Pulmonary artery endothelial cell (primary cell): ENCODE results near the gene DCAF6. TPM values are rescaled to one million over a fixed set of nuclear protein-coding genes. Genes with fewer than 3 reads are reported as not detected.
"Not testable (repeated sequence)": the region's sequence is repeated elsewhere in the genome, so short reads cannot be mapped to it uniquely, and the experiment has no call there.

Source experiments
- DNase-seq: peaks from one replicate; pipeline ENCODE4 v3.0.0-alpha.2; 2011; ENCODE audit warnings: low read depth, low spot score
- total RNA-seq: library from RNA; depleted of rRNA; stranded (reverse); fragments of >200 nt; gene quantifications from 2 replicates; pipeline ENCODE4 v1.2.3, GENCODE V29; 2014

Gene DCAF6
- total RNA-seq, 1 donor from 2014 or later, result 49.9 TPM

DNA sequence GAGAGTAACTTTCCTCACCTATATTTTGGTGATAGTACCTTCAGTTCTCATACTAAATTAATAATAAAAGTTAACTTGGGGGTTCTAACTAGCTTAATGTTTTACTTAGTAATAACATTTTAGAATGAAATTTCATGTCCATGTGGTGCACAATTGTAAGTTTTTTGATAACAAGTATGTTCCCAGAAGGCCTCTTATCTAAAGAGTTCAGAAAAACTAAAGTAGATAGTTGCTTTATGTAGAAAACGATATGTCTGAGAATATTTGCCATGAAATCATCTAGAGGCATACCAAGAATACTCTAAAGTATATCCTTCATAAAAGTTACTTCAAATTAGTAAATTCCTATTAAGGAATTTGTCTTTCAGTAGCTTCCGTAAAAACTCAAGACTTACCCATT lies 12.4 kb upstream of the DCAF6 start:
- DNase-seq, result no peak

- no peak for DNase-seq
Observed at GRCh38 chr1:167924543-167925231, 11.8 kb upstream of the DCAF6 start.

GRCh38 chr1:167926486-167926997 lies 9.9 kb upstream of the DCAF6 start:
- no peak for DNase-seq

DNA sequence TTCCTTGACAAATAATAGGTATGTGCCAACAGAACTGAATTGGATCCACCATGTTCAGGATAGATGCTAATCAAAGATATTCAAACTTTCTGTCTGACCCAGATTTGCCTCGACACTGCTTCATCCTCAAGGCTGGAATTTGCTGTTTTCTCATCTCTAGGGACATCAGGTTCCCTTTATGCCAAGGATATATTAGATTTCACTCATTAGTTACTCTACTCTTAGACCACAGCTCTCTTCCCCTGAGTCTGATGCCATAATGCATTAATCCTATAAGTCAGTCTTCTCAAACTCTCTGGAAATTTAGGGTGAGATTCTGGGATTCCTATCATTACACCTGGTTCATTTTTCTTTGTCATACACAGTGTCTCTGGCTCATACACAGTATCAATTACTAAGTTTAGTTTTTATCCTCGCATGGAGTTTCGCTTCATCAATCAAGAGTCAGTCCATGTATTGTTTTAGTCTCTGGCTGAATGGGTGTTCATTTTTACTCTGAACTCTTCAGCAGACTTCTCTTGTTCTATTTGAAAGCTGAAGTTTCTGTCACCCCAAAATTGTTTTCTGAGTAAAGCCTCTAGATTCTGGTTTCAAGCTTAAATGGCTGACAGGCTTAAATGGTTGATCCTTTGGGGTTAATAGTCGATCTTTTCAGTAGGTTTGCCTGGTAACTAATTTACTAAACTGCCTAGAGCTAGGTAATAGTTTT lies 9.3 kb upstream of the DCAF6 start:
- no peak for DNase-seq

- DNase-seq, result no peak
Observed at GRCh38 chr1:167928457-167928852, 8.0 kb upstream of the DCAF6 start.

- not testable (repeated sequence) for DNase-seq
Observed at GRCh38 chr1:167928919-167929318, 7.6 kb upstream of the DCAF6 start.

- no peak for DNase-seq
Observed at GRCh38 chr1:167929725-167930124, 6.8 kb upstream of the DCAF6 start.

DNA sequence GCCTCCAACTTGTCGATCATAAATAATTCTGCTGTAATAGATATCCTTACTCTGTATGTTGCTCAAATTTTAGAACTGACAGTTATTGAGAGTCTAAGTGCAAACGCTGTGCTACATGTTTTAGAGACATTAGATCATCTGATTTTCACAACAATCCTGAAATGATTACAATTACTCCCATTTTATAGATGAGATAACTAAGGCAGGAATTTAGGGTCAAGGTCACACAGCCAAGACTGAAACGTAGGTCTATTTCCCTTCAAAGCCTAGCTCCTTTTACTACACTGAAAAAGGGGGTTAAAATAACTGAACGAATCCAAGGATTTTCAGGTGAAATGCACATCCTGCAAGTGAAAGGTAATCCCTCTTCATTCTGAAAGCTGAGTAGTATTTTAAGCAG lies 2.7 kb upstream of the DCAF6 start:
- DNase-seq, result no peak

- no peak for DNase-seq
Observed at GRCh38 chr1:167934426-167935215, 1.9 kb upstream of the DCAF6 start.

DNA sequence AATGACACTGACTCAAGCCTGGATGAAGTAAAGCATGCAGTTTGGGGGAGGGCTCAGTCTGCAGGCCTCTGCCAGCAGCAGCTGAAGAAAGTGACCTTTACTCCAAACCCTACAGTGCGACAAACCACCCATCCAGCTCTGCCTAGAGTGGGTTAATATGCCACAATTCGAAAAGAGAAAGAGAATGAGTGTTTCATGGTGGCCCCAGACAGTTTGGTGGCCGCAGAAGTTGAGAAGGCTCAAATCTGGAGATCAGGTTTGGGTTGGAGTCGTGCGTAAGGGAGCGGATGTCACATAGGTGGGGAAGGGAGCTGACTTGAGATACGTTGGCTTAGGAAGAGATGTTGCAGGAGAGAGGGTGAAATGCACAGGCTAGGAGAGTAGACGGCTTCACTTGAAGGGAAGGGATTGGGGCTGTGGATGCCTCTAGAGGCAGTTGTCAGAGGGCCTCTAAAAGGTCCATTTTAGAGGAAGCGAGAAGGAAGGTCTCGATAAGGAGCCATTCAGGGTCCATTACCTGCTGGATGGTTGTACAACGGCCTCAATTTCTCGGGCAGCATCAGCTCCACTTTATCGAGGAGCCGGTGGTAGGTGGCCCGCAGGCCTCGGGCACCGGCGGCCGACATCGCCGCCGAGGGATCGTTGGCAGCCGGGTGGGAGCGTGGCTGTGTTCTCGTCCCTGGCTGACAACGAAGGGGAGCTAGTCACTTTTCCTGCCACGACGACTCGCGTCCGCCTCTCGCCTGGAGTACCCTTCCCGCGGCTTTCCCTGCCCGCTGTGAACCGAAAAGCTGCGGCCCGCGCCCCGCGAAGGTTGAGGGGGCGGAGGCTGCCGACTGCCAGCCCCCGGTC lies 1.0 kb upstream of the DCAF6 start:
- no peak for DNase-seq

- peak; percentile 7 for DNase-seq
Observed at GRCh38 chr1:167936930-167937708, 636 bp downstream of the DCAF6 start, which contains the start of gene MPC2. Gene MPC2 (minus strand): TSS chr1:167937072. CDS start chr1:167935841, 1,231 bp downstream.

- DNase-seq, result no peak
Observed at GRCh38 chr1:167937709-167938010, 1.2 kb downstream of the DCAF6 start.

- DNase-seq, result no peak
Observed at GRCh38 chr1:167938080-167938636, 1.7 kb downstream of the DCAF6 start.

- DNase-seq, result no peak
Observed at GRCh38 chr1:167940264-167940663, 3.8 kb downstream of the DCAF6 start.

DNA sequence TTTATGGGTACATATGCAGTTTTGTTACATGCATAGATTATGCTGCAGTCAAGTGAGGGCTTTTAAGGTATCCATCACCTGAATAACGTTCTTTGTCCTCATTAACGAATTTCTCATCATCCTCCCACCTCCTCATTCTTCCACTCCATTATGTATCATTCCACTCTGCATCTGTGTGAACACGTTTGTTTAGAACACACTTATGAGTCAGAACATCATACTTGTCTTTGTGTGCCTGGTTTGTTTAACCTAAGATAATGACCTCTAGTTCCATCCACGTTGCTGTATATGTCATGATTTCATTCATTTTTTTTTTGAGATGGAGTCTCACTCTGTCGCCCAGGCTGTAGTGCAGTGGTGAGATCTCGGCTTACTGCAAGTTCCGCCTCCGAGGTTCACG lies 7.1 kb downstream of the DCAF6 start:
- no peak for DNase-seq

GRCh38 chr1:167947733-167948132 lies 11.2 kb downstream of the DCAF6 start:
- no peak for DNase-seq

- DNase-seq, result no peak
Observed at GRCh38 chr1:167949785-167950184, 13.3 kb downstream of the DCAF6 start.

DNA sequence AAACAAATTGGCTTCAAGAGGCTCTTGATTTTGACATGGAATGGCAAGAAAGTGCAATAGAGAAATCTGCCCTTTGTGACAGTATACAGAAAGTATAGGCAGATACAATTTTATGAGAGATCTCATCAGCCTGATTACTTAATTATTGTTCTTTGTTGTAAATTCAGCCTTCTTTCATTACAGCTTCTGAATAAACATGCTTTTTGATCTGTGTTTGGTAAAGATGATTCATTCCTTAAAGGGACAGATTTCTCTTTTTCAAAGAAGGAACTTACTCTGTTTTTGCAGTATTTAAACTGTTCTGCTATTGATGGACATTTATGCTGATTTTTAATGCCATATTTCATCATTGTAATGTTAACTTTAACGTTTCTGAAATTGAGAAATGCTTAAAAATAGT lies 14.1 kb downstream of the DCAF6 start:
- DNase-seq, result no peak

- DNase-seq, result no peak
Observed at GRCh38 chr1:167955915-167956314, 19.4 kb downstream of the DCAF6 start.

DNA sequence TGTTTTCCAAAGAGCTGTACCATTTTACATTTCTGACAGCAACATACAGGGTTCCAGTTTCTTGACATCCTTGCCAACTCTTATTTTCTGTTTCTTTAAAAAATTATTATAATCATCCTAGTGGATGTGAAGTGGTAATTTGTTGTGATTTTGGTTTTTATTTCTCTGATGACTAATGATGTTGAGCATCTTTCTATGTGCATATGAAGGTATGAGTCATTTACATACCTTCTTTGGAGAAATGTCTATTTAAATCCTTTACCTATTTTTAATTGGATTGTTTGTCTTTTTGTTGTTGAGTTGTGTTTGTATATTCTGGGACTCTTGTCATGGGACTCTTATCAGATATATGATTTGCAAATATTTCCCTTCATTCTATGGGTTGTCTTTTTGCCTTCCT lies 21.2 kb downstream of the DCAF6 start:
- no peak for DNase-seq
